IMR-90 (cell line): ENCODE measurements around the gene FANK1.
"Not testable (repeated sequence)": the region's sequence is repeated elsewhere in the genome, so short reads cannot be mapped to it uniquely, and the experiment has no call there.

Experiments
- BHLHE40 ChIP-seq: fragments of 150-350 bp; IDR thresholded peaks from 2 replicates; pipeline ENCODE4 v1.6.1; 2016; ENCODE audit warnings: mild to moderate bottlenecking, low read depth, low read length
- CHD1 ChIP-seq: IDR thresholded peaks from 2 replicates; pipeline ENCODE4 v1.6.1; 2012; ENCODE audit warnings: low read depth, low read length, improper control_type of control experiment
- MXI1 ChIP-seq: IDR thresholded peaks from 2 replicates; pipeline ENCODE4 v1.6.1; 2012; ENCODE audit warnings: low read depth, mild to moderate bottlenecking, low read length, moderate library complexity, borderline replicate concordance
- POLR2A ChIP-seq: IDR thresholded peaks from 2 replicates; pipeline ENCODE4 v1.6.1; 2012; ENCODE audit warnings: mild to moderate bottlenecking, low read depth, low read length
- RAD21 ChIP-seq: IDR thresholded peaks from 2 replicates; pipeline ENCODE4 v1.6.1; 2012; ENCODE audit warnings: low read length, improper control_type of control experiment
- RCOR1 ChIP-seq: IDR thresholded peaks from 2 replicates; pipeline ENCODE4 v1.6.1; 2012; ENCODE audit warnings: mild to moderate bottlenecking, low read length, improper control_type of control experiment; ENCODE audit not compliant: insufficient replicate concordance
- RFX5 ChIP-seq: IDR thresholded peaks from 2 replicates; pipeline ENCODE4 v1.8.0; 2012; ENCODE audit warnings: low read depth, mild to moderate bottlenecking, low read length, moderate library complexity
- TF ChIP-seq, protein P1 (sequence below): conservative IDR thresholded peaks from 2 replicates; pipeline ENCODE4 v1.5.1; 2012; ENCODE audit warnings: mild to moderate bottlenecking, low read depth, low read length, improper control_type of control experiment
- TF ChIP-seq, protein P2 (sequence below): fragments of 150-350 bp; IDR thresholded peaks from 2 replicates; pipeline ENCODE4 v1.6.1; 2016; ENCODE audit warnings: low read depth, mild to moderate bottlenecking, low read length, moderate library complexity, borderline replicate concordance

DNA sequence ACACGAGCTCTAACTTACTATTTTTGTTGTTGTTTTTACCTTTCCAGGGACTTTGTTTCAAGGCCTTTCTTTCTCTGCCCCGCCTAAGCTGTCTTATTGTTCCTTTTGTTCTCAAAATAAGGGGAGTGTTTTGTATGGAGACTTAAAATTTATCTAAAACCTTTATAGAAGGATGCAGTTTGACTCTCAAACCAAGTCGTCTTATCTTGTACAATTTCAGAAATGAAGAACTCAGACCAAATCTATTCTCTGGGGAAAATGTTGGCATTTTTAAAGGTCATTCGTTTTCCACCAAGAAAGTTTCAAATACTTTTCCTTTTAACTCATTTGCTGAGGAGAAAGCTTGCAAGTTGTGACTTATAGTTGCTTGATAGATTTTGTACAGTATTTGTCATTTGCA, 953 bp downstream of the FANK1 start:
- not testable (repeated sequence) for TF ChIP-seq RFX5, POLR2A, MXI1, BHLHE40, RCOR1, RAD21, CHD1
- TF ChIP-seq, protein P1, sequence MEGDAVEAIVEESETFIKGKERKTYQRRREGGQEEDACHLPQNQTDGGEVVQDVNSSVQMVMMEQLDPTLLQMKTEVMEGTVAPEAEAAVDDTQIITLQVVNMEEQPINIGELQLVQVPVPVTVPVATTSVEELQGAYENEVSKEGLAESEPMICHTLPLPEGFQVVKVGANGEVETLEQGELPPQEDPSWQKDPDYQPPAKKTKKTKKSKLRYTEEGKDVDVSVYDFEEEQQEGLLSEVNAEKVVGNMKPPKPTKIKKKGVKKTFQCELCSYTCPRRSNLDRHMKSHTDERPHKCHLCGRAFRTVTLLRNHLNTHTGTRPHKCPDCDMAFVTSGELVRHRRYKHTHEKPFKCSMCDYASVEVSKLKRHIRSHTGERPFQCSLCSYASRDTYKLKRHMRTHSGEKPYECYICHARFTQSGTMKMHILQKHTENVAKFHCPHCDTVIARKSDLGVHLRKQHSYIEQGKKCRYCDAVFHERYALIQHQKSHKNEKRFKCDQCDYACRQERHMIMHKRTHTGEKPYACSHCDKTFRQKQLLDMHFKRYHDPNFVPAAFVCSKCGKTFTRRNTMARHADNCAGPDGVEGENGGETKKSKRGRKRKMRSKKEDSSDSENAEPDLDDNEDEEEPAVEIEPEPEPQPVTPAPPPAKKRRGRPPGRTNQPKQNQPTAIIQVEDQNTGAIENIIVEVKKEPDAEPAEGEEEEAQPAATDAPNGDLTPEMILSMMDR = not testable (repeated sequence)
- TF ChIP-seq, protein P2, sequence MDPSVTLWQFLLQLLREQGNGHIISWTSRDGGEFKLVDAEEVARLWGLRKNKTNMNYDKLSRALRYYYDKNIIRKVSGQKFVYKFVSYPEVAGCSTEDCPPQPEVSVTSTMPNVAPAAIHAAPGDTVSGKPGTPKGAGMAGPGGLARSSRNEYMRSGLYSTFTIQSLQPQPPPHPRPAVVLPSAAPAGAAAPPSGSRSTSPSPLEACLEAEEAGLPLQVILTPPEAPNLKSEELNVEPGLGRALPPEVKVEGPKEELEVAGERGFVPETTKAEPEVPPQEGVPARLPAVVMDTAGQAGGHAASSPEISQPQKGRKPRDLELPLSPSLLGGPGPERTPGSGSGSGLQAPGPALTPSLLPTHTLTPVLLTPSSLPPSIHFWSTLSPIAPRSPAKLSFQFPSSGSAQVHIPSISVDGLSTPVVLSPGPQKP = not testable (repeated sequence)
